Activated CD8-positive, alpha-beta T cell treated with anti-CD3 and anti-CD28 coated beads, Interleukin-2, amount 10 ng/mL, durations not matched to agents 7 days and 5 days (primary cell): Measurements from ENCODE around the gene CACNA2D1. TPM values are rescaled to one million over a fixed set of nuclear protein-coding genes. Genes with fewer than 3 reads are reported as not detected.

Experiments used
- ATAC-seq: fragments of 150-1000 bp; cut with Tn5 transposase; one replicate; pipeline ENCODE4 v1.10.0; 2021; ENCODE audit warnings: moderate library complexity
- CTCF ChIA-PET: fragments of 350-600 bp; sonication (Branson Sonifier 250); formaldehyde crosslinking; loops from one replicate; lab custom pipeline; 2021; ENCODE audit warnings: antibody characterized with exemption; lab: Charles Lee
- POLR2A ChIA-PET: fragments of 350-600 bp; sonication (Branson Sonifier 250); formaldehyde crosslinking; loops from one replicate; lab custom pipeline; 2021; ENCODE audit warnings: antibody characterized with exemption; lab: Charles Lee
- DNase-seq: peaks from one replicate; pipeline ENCODE4 v3.0.0-alpha.2; 2020
- H3K27ac Mint-ChIP-seq: one replicate; pipeline ENCODE4 v1.8.0; 2021; ENCODE audit warnings: mild to moderate bottlenecking, mixed read lengths
- H3K27me3 Mint-ChIP-seq: one replicate; pipeline ENCODE4 v1.8.0; 2021; ENCODE audit warnings: low read depth, mixed read lengths
- H3K36me3 Mint-ChIP-seq: one replicate; pipeline ENCODE4 v1.8.0; 2021; ENCODE audit warnings: low read depth, mixed read lengths
- H3K4me1 Mint-ChIP-seq: one replicate; pipeline ENCODE4 v1.8.0; 2021; ENCODE audit warnings: low read depth, mixed read lengths
- H3K4me3 Mint-ChIP-seq: one replicate; pipeline ENCODE4 v1.8.0; 2021; ENCODE audit warnings: mild to moderate bottlenecking, mixed read lengths
- H3K9me3 Mint-ChIP-seq: one replicate; pipeline ENCODE4 v1.8.0; 2022; ENCODE audit warnings: mixed read lengths; ENCODE audit not compliant: insufficient read depth
- total RNA-seq, 2 experiments: library from RNA; stranded (reverse); gene quantifications; one replicate each; pipeline ENCODE4 v1.2.3, GENCODE V29; 2021

The CACNA2D1 gene
- total RNA-seq, 2 experiments from 2014 or later = not detected

DNA sequence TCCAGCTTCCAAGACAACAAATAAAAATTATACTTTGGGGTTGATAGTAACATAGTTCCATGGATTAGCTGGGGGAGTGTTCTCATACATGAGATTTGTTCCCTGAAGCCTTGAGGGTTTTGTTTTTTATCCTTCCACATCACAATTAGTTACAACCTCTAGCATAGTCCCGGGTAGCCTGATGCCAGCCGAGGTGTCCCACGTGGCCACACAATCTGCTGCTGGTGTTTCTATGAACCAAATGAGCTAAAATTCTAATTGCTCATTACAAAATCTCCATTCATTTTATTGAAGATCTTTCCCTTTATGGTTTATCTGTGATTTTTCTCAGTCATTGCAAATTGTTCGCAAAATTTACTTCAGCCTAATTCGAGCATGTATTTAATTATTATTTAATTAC lies 84.7 kb downstream of the CACNA2D1 start:
- Mint-ChIP-seq H3K27me3 (no peaks in the 10 kb centered on the region), H3K9me3 (no peaks in the 10 kb centered on the region), H3K36me3 (no peaks in the 10 kb centered on the region), H3K4me1 (no peaks in the 10 kb centered on the region), H3K4me3 (no peak overlapping the region), H3K27ac (no peak overlapping the region)
- ChIA-PET CTCF (no interaction called here), POLR2A (no interaction called here)
- no peak for ATAC-seq
- DNase-seq = no peak

- H3K4me1 Mint-ChIP-seq = no peaks in the 10 kb centered on the region
- POLR2A ChIA-PET = no interaction called here
- ATAC-seq (no peak), DNase-seq (no peak)
- H3K4me3 Mint-ChIP-seq = no peak overlapping the region
- no peaks in the 10 kb centered on the region for H3K27me3 Mint-ChIP-seq
- no peaks in the 10 kb centered on the region for H3K9me3 Mint-ChIP-seq
- CTCF ChIA-PET = no interaction called here
- H3K36me3 Mint-ChIP-seq = no peaks in the 10 kb centered on the region
- H3K27ac Mint-ChIP-seq = no peak overlapping the region
Observed at GRCh38 chr7:82358009-82358578, 85.5 kb downstream of the CACNA2D1 start.

DNA sequence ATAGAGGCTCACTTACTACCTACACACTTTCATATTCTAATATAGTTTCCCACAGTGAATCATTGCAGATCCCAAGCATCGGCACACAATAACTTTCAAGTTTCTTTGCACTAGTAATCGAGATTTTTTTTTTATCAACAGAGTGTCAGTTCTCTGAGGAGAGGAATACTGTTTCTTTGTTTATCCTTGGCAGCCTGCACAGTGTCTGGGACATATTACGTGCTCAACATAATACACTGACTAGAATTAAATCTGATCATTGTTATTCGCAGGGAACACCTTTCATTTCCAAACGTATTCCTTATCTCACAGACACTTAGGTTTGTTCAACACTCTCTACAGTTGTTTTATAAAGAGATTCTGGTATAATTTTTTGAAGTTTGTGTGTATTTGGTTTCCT lies 95.3 kb downstream of the CACNA2D1 start:
- ATAC-seq (no peak), DNase-seq (no peak)
- Mint-ChIP-seq H3K4me1 (no peaks in the 10 kb centered on the region), H3K27ac (no peak overlapping the region), H3K27me3 (no peaks in the 10 kb centered on the region), H3K36me3 (no peaks in the 10 kb centered on the region), H3K4me3 (no peak overlapping the region), H3K9me3 (no peaks in the 10 kb centered on the region)
- ChIA-PET CTCF (no interaction called here), POLR2A (no interaction called here)

DNA sequence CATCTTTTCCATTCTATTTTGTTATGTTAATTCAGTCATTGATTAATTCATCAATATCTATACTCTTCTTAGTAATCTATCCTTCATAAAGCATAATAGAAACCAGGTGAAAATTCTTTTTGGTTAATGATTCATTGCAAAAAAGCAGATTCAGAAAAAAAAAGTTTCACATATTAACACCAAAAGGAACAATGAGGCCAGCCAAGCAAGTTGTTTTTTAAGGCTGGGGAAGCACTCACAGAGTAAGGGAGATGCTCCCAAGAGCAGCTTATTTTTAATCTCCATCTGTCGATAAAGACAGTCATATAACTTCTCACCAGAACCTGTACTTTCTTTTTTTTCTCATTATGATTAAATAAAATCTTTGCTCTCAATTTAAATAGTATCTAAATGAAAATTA lies 95.8 kb downstream of the CACNA2D1 start:
- H3K27me3 Mint-ChIP-seq = no peaks in the 10 kb centered on the region
- H3K4me1 Mint-ChIP-seq = no peaks in the 10 kb centered on the region
- H3K4me3 Mint-ChIP-seq = no peak overlapping the region
- ChIA-PET CTCF (no interaction called here), POLR2A (no interaction called here)
- DNase-seq (no peak), ATAC-seq (no peak)
- H3K27ac Mint-ChIP-seq = no peak overlapping the region
- no peaks in the 10 kb centered on the region for H3K9me3 Mint-ChIP-seq
- H3K36me3 Mint-ChIP-seq = no peaks in the 10 kb centered on the region

- no peak for ATAC-seq
- Mint-ChIP-seq H3K4me1 (no peaks in the 10 kb centered on the region), H3K36me3 (no peaks in the 10 kb centered on the region), H3K9me3 (no peaks in the 10 kb centered on the region), H3K27me3 (no peaks in the 10 kb centered on the region), H3K27ac (no peak overlapping the region), H3K4me3 (no peak overlapping the region)
- ChIA-PET CTCF (no interaction called here), POLR2A (no interaction called here)
- no peak for DNase-seq
Observed at GRCh38 chr7:82345886-82346285, 97.7 kb downstream of the CACNA2D1 start.

DNA sequence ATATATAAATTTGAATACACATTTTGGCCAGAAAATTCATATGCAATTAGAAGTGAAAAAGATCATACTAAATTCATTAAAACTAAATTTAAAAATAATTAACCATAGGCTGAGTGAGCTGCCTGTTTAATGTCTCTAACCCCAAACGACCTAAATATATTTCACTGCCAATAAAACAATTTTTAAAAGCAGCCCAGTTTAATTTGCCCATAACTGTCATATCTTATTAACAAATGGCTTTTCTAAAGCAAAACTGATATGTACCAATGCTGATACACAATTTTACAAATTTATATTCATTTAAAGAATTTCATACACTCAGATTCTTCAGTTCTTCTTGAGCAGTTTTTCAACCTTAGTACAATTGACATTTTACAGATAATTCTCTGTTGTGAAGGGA lies 99.9 kb downstream of the CACNA2D1 start:
- ChIA-PET POLR2A (no interaction called here), CTCF (no interaction called here)
- Mint-ChIP-seq H3K36me3 (no peaks in the 10 kb centered on the region), H3K4me3 (no peak overlapping the region), H3K4me1 (no peaks in the 10 kb centered on the region), H3K9me3 (no peaks in the 10 kb centered on the region), H3K27ac (no peak overlapping the region), H3K27me3 (no peaks in the 10 kb centered on the region)
- ATAC-seq (no peak), DNase-seq (no peak)

DNA sequence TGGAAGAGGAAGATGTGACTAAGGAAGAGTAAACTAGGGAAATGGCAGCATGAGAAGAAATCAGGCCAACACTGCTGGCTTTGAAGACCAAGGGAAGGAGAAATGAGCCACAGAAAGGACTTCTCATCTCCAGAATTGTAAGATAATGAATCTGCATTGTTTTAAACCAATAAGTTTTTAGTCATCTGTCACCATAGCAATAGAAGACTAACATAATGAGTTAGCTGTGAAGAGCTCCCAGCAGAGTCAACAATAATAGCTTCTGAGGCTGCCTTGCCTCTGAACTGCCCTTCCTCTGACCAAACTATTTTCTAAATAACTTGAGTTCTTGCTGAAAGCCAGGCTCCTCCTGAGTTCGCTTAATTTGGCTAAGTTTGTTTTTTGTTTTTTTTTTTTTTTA lies 103.6 kb downstream of the CACNA2D1 start:
- no peak for ATAC-seq
- Mint-ChIP-seq H3K9me3 (no peaks in the 10 kb centered on the region), H3K27ac (no peak overlapping the region), H3K4me3 (no peak overlapping the region), H3K27me3 (no peaks in the 10 kb centered on the region), H3K36me3 (no peaks in the 10 kb centered on the region), H3K4me1 (no peaks in the 10 kb centered on the region)
- CTCF ChIA-PET = no interaction called here
- no peak for DNase-seq
- POLR2A ChIA-PET = no interaction called here

DNA sequence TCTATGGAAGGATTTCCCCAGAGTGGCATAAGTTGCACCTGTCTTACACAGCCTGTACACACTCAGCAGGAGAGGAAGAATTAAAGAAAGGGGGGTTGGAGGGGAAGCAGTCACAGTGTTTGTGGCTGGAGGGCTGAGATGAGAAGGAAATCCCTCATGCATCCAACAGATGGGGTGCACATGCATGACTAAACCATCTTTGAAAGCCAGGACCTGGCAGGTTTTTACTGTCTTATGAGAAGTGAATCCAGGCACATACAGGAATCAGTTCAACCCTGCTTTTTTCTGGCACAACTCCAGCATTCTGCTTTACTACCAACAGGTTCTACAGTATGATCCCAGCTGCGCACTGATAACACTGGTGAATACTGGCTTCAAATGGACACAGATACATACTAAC lies 107.7 kb downstream of the CACNA2D1 start:
- ATAC-seq = no peak
- POLR2A ChIA-PET = no interaction called here
- no peaks in the 10 kb centered on the region for H3K9me3 Mint-ChIP-seq
- H3K36me3 Mint-ChIP-seq = no peaks in the 10 kb centered on the region
- no peak overlapping the region for H3K4me3 Mint-ChIP-seq
- no peak overlapping the region for H3K27ac Mint-ChIP-seq
- H3K27me3 Mint-ChIP-seq = no peaks in the 10 kb centered on the region
- no peaks in the 10 kb centered on the region for H3K4me1 Mint-ChIP-seq
- CTCF ChIA-PET = no interaction called here
- no peak for DNase-seq

DNA sequence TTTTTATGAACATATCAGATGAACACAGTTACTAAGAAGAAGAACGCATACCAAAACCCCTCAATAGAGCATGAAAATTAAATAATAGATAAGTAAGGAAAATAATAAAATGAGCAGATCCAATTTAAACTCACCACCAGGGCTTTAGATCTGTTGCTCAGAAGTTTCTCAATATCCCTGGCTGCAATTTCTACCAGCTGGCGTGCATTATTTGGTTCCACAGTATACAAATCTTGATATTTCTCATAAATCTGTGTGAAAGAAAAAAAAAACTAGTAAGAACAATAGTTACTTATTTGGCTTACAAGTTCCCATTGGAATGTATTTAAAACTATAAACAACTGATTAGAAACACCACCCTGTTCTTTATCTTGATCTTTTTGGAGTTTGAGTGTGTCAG lies 108.6 kb downstream of the CACNA2D1 start:
- CTCF ChIA-PET = no interaction called here
- no peak for ATAC-seq
- no peaks in the 10 kb centered on the region for H3K9me3 Mint-ChIP-seq
- POLR2A ChIA-PET = no interaction called here
- no peaks in the 10 kb centered on the region for H3K27me3 Mint-ChIP-seq
- H3K4me3 Mint-ChIP-seq = no peak overlapping the region
- no peak overlapping the region for H3K27ac Mint-ChIP-seq
- DNase-seq = no peak
- H3K4me1 Mint-ChIP-seq = no peaks in the 10 kb centered on the region
- H3K36me3 Mint-ChIP-seq = no peaks in the 10 kb centered on the region

DNA sequence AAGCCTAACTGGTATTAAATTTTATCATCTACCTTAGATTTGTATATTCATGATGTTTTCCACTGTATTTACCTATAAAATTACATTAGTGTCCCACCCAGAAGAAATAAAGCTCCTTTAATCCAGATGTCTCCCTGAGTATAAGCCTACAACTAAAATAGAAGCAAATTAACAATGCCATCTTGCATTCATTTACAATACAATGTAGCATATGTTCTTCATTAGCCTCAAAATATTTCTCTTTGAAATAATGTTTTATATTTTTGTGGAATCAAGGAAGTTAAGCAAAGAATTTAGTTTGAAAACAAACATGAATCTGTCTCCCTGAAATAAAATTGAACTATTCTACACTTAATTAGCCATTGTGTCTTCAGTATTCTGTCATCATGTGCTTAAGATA lies 112.3 kb downstream of the CACNA2D1 start:
- no peaks in the 10 kb centered on the region for H3K27me3 Mint-ChIP-seq
- ATAC-seq = no peak
- no peaks in the 10 kb centered on the region for H3K36me3 Mint-ChIP-seq
- POLR2A ChIA-PET = no interaction called here
- CTCF ChIA-PET = no interaction called here
- H3K4me3 Mint-ChIP-seq = no peak overlapping the region
- no peak for DNase-seq
- H3K27ac Mint-ChIP-seq = no peak overlapping the region
- H3K4me1 Mint-ChIP-seq = no peaks in the 10 kb centered on the region
- H3K9me3 Mint-ChIP-seq = no peaks in the 10 kb centered on the region

DNA sequence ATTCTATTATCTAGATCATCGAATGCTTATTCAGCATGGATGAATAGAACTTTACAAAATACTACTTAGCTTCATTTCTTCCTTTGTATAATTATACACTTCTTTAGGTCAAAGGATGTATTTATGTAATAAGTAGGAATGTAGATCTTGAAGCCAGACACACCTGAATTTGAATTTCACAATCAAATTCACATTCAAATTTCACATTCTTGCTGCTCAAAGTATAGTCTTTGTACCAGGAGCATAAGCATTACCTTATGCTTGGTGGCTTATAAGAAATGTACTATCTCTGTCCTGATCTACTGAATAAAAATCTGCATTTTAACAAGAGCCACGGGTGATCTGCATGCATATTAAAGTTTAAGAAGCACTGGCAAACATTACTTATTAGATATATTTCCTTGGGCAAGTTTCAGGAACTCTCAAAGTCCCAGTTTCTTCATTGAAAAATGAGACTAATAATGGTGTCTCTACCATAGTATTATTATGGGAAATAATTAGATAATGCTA lies 112.8 kb downstream of the CACNA2D1 start:
- Mint-ChIP-seq H3K4me1 (no peaks in the 10 kb centered on the region), H3K27ac (no peak overlapping the region), H3K4me3 (no peak overlapping the region), H3K27me3 (no peaks in the 10 kb centered on the region), H3K36me3 (no peaks in the 10 kb centered on the region), H3K9me3 (no peaks in the 10 kb centered on the region)
- no peak for DNase-seq
- ATAC-seq = no peak
- POLR2A ChIA-PET = no interaction called here
- CTCF ChIA-PET = no interaction called here

DNA sequence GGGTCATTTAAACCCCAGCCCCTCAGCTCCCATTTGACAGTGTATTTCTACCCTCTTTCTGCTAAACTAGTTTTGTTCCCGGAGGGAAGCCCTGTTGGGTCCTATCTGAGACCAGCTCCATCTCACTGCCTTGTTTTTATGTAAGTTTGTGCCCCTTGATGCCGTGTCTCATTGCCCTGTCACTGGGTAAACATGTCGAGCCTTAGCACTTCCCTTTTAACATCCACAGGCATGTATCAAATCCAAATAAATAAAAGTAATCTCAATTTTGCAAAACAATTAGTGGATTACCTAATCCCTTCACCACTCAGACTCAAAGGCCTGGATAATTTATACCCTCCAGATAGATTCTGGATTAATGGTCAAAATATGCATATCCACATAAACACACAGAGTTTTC lies 115.7 kb downstream of the CACNA2D1 start:
- Mint-ChIP-seq H3K27ac (no peak overlapping the region), H3K4me1 (no peaks in the 10 kb centered on the region), H3K36me3 (no peaks in the 10 kb centered on the region), H3K4me3 (no peak overlapping the region), H3K9me3 (no peaks in the 10 kb centered on the region), H3K27me3 (no peaks in the 10 kb centered on the region)
- ATAC-seq (no peak), DNase-seq (no peak)
- CTCF ChIA-PET = no interaction called here
- POLR2A ChIA-PET = no interaction called here

- H3K9me3 Mint-ChIP-seq = no peaks in the 10 kb centered on the region
- ChIA-PET POLR2A (no interaction called here), CTCF (no interaction called here)
Observed at GRCh38 chr7:82325416-82325815, 118.2 kb downstream of the CACNA2D1 start.

More at GRCh38 chr7:82325416-82325815, 118.2 kb downstream of the CACNA2D1 start:
- ATAC-seq (no peak), DNase-seq (no peak)
- no peak overlapping the region for H3K4me3 Mint-ChIP-seq
- H3K4me1 Mint-ChIP-seq = no peaks in the 10 kb centered on the region
- H3K36me3 Mint-ChIP-seq = no peaks in the 10 kb centered on the region
- no peaks in the 10 kb centered on the region for H3K27me3 Mint-ChIP-seq
- H3K27ac Mint-ChIP-seq = no peak overlapping the region
